ENCODE measurements around the gene KNDC1.

DNA sequence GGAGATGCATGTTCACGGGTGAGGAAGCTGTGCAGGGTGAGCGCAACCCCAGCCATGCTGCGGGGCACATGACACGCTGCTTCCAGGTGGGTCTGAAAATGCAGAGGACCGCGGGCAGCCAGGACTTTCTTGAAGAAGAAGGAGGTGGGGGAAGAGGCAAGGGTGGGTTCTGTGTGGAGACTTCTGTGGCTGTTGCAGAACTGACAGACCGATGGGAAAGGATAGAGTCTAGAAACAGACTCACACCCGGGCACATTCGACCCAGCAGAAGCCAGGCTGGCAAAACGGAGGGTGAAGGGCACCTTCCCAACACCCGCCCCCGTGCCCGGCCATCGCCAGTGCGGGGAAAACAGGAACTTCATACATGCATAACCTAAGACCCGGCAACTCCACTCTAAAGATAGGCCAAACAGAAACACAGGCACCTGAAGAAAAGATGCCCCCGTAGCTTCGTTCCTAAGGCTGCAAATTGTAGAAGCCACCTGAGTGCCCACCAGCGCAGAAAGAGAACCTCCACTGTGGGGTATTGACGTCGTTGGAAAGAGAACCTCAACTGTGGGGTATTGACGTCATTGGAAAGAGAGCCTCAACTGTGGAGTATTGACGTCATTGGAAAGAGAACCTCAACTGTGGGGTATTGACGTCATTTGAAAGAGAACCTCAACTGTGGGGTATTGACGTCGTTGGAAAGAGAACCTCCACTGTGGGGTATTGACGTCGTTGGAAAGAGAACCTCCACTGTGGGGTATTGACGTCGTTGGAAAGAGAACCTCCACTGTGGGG, 4.8 kb upstream of the KNDC1 start:
- no peak for TF ChIP-seq POU2F2 (IDR thresholded peaks at IDR 0.05; ENCODE audit: borderline replicate concordance, low read depth, low read length)
- no peak for TF ChIP-seq EGR1 (IDR thresholded peaks at IDR 0.05; ENCODE audit: borderline replicate concordance in 1 of 2, low read depth in 2 of 2, low read length in 2 of 2)
